BLaER1 treated with 17β-estradiol and CSF1 and Interleukin-3, amounts not matched to agents 10 nM and 100 nM (cell line): ENCODE results near the gene BRD8.
"Not testable (repeated sequence)": the region's sequence is repeated elsewhere in the genome, so short reads cannot be mapped to it uniquely, and the experiment has no call there.

Experiments used
- H3K27ac ChIP-seq, 11 experiments: shearing (Covaris generic); formaldehyde crosslinking; 2 replicates each; pipeline ENCODE4 v1.8.1; 2022
- H3K27me3 ChIP-seq, 11 experiments: shearing (Covaris generic); formaldehyde crosslinking; 2 replicates each; pipeline ENCODE4 v1.8.1; 2022
- H3K36me3 ChIP-seq, 11 experiments: shearing (Covaris generic); formaldehyde crosslinking; 2 replicates each; pipeline ENCODE4 v1.8.1; 2022
- H3K4me1 ChIP-seq, 10 experiments: shearing (Covaris generic); formaldehyde crosslinking; 2 replicates each; pipeline ENCODE4 v1.8.1; 2022
- H3K4me2 ChIP-seq, 11 experiments: shearing (Covaris generic); formaldehyde crosslinking; 2 replicates each; pipeline ENCODE4 v1.8.1; 2022
- H3K4me3 ChIP-seq, 10 experiments: shearing (Covaris generic); formaldehyde crosslinking; 2 replicates each; pipeline ENCODE4 v1.8.1; 2022
- H3K9ac ChIP-seq, 11 experiments: shearing (Covaris generic); formaldehyde crosslinking; 2 replicates each; pipeline ENCODE4 v1.8.1; 2022
- H3K9me3 ChIP-seq, 11 experiments: shearing (Covaris generic); formaldehyde crosslinking; replicated peaks in 1 of 11; 2 replicates each; pipeline ENCODE4 v1.8.1; 2022
- H4K20me1 ChIP-seq, 11 experiments: shearing (Covaris generic); formaldehyde crosslinking; 2 replicates each; pipeline ENCODE4 v1.8.1; 2022
- Cebpa-rat ChIP-seq, 11 experiments: shearing (Covaris generic); IDR thresholded peaks; 2 replicates each; pipeline ENCODE4 v1.8.1; 2022

Gene BRD8

GRCh38 chr5:138149530-138149929, 28.9 kb downstream of the BRD8 start:
- no peak overlapping the region for H3K9ac ChIP-seq
- no peak overlapping the region for H3K4me3 ChIP-seq
- H3K27me3 ChIP-seq: no peaks in the 10 kb centered on the region
- H3K36me3 ChIP-seq: no peaks in the 10 kb centered on the region
- H4K20me1 ChIP-seq: no peaks in the 10 kb centered on the region; a peak in 1 of 22 replicates
- H3K27ac ChIP-seq: no peak overlapping the region
- TF ChIP-seq Cebpa-rat (IDR thresholded peaks at IDR 0.05): no peak
- H3K4me2 ChIP-seq: no peak overlapping the region
- H3K9me3 ChIP-seq: no peaks in the 10 kb centered on the region
- peaks cover 0 to 10% (median 2%) of the 10 kb centered on the region in 10 experiments; a peak in 9 of 20 replicates for H3K4me1 ChIP-seq

GRCh38 chr5:138148811-138149210, 29.6 kb downstream of the BRD8 start:
- Histone ChIP-seq H3K4me3 (no peak overlapping the region), H3K9ac (no peak overlapping the region), H3K27ac (no peak overlapping the region), H3K9me3 (peaks cover 0 to 3% (median 2%) of the 10 kb centered on the region in 11 experiments; a peak in 11 of 22 replicates), H3K27me3 (no peaks in the 10 kb centered on the region), H3K4me2 (peak overlapping the region in 4 of 11 experiments; percentile 12 to 57 (median 48); a peak in 7 of 22 replicates), H4K20me1 (no peaks in the 10 kb centered on the region; a peak in 1 of 22 replicates), H3K4me1 (peaks cover 0 to 10% (median 5%) of the 10 kb centered on the region in 10 experiments; a peak in 11 of 20 replicates), H3K36me3 (peaks cover 0 to 2% (median 0%) of the 10 kb centered on the region in 11 experiments; a peak in 1 of 22 replicates)
- no peak for TF ChIP-seq Cebpa-rat (IDR thresholded peaks at IDR 0.05)

- H3K4me2 ChIP-seq: peak overlapping the region in 1 of 11 experiments; percentile 15; a peak in 1 of 22 replicates
Measured at GRCh38 chr5:138143578-138143977, 34.9 kb downstream of the BRD8 start.

GRCh38 chr5:138141734-138142133, 36.7 kb downstream of the BRD8 start:
- no peak for TF ChIP-seq Cebpa-rat (IDR thresholded peaks at IDR 0.05)
- H3K9ac ChIP-seq: no peak overlapping the region
- H3K4me3 ChIP-seq: no peak overlapping the region
- peaks cover 0 to 43% (median 0%) of the 10 kb centered on the region in 11 experiments; a peak in 5 of 22 replicates for H3K27me3 ChIP-seq
- peaks cover 0 to 7% (median 0%) of the 10 kb centered on the region in 11 experiments; a peak in 1 of 22 replicates for H3K36me3 ChIP-seq
- H3K4me2 ChIP-seq: no peak overlapping the region
- H3K27ac ChIP-seq: no peak overlapping the region
- H3K9me3 ChIP-seq: peaks cover 0 to 12% (median 10%) of the 10 kb centered on the region in 11 experiments; a peak in 12 of 22 replicates
- no peaks in the 10 kb centered on the region for H4K20me1 ChIP-seq
- peaks cover 9 to 19% (median 12%) of the 10 kb centered on the region in 10 experiments; a peak in 19 of 20 replicates for H3K4me1 ChIP-seq

More at GRCh38 chr5:138143578-138143977, 34.9 kb downstream of the BRD8 start:
- not testable (repeated sequence) for H3K4me3 ChIP-seq, H3K36me3 ChIP-seq, H3K9ac ChIP-seq, H4K20me1 ChIP-seq, H3K27ac ChIP-seq
- H3K4me1 ChIP-seq: peaks cover 10 to 17% (median 13%) of the 10 kb centered on the region in 10 experiments
- peaks cover 0 to 12% (median 10%) of the 10 kb centered on the region in 11 experiments; a peak in 12 of 22 replicates for H3K9me3 ChIP-seq
- peaks cover 0 to 32% (median 0%) of the 10 kb centered on the region in 11 experiments; a peak in 5 of 22 replicates for H3K27me3 ChIP-seq

GRCh38 chr5:138140268-138140667, 38.2 kb downstream of the BRD8 start:
- H3K27me3 ChIP-seq: peaks cover 0 to 43% (median 0%) of the 10 kb centered on the region in 11 experiments; a peak in 5 of 22 replicates
- H3K4me2 ChIP-seq: peak overlapping the region in 4 of 11 experiments; percentile 61 to 90 (median 79); a peak in 3 of 22 replicates
- no peak overlapping the region for H3K9ac ChIP-seq
- H3K4me1 ChIP-seq: peaks cover 9 to 19% (median 12%) of the 10 kb centered on the region in 10 experiments; a peak in 19 of 20 replicates
- H3K9me3 ChIP-seq: peaks cover 0 to 12% (median 10%) of the 10 kb centered on the region in 11 experiments; a peak in 12 of 22 replicates
- no peaks in the 10 kb centered on the region for H4K20me1 ChIP-seq
- H3K36me3 ChIP-seq: peaks cover 0 to 7% (median 0%) of the 10 kb centered on the region in 11 experiments; a peak in 1 of 22 replicates
- H3K4me3 ChIP-seq: no peak overlapping the region
- no peak overlapping the region for H3K27ac ChIP-seq
- no peak for TF ChIP-seq Cebpa-rat (IDR thresholded peaks at IDR 0.05)

GRCh38 chr5:138139781-138140090, 38.7 kb downstream of the BRD8 start:
- peak overlapping the region; percentile 61 to 90 (median 84) for H3K4me2 ChIP-seq
- TF ChIP-seq Cebpa-rat (IDR thresholded peaks at IDR 0.05): no peak

GRCh38 chr5:138138949-138139780, 39.3 kb downstream of the BRD8 start, which contains the start of gene NME5:
TSS of gene NME5 (minus strand) at chr5:138139428. CDS start at chr5:138138780, 648 bp downstream.
- no peak within 1 kb of the TSS for H3K27ac ChIP-seq
- peaks cover 0 to 12% (median 10%) of the 10 kb centered on the region in 11 experiments; a peak in 12 of 22 replicates for H3K9me3 ChIP-seq
- peaks cover 0 to 7% (median 0%) of the 10 kb centered on the region in 11 experiments; a peak in 1 of 22 replicates for H3K36me3 ChIP-seq
- peak within 1 kb of the TSS; percentile 28 to 61 (median 50); a peak in 19 of 20 replicates for H3K4me3 ChIP-seq
- TF ChIP-seq Cebpa-rat (IDR thresholded peaks at IDR 0.05): no peak
- H3K27me3 ChIP-seq: peaks cover 0 to 43% (median 0%) of the 10 kb centered on the region in 11 experiments; a peak in 5 of 22 replicates
- peak within 1 kb of the TSS in 2 of 11 experiments; percentile 20 to 57; a peak in 2 of 22 replicates for H3K9ac ChIP-seq
- H3K4me1 ChIP-seq: peaks cover 9 to 19% (median 12%) of the 10 kb centered on the region in 10 experiments; a peak in 19 of 20 replicates
- no peaks in the 10 kb centered on the region for H4K20me1 ChIP-seq
- peak within 1 kb of the TSS; percentile 61 to 90 (median 84) for H3K4me2 ChIP-seq

More at GRCh38 chr5:138139781-138140090, 38.7 kb downstream of the BRD8 start:
- Histone ChIP-seq H3K9me3 (peaks cover 0 to 12% (median 10%) of the 10 kb centered on the region in 11 experiments; a peak in 12 of 22 replicates), H3K36me3 (peaks cover 0 to 7% (median 0%) of the 10 kb centered on the region in 11 experiments; a peak in 1 of 22 replicates), H3K4me1 (peaks cover 9 to 19% (median 12%) of the 10 kb centered on the region in 10 experiments; a peak in 19 of 20 replicates), H4K20me1 (no peaks in the 10 kb centered on the region), H3K27ac (no peak overlapping the region), H3K9ac (no peak overlapping the region), H3K4me3 (peak overlapping the region in 2 of 10 experiments; percentile 50 to 61; a peak in 2 of 20 replicates), H3K27me3 (peaks cover 0 to 43% (median 0%) of the 10 kb centered on the region in 11 experiments; a peak in 5 of 22 replicates)

- no peak overlapping the region for H3K4me3 ChIP-seq
- 0 out of 22 replicates have a peak, but pooled peaks cover 0 to under 1% (median 0%) of the 10 kb centered on the region in 11 experiments for H3K27me3 ChIP-seq
- no peak for TF ChIP-seq Cebpa-rat (IDR thresholded peaks at IDR 0.05)
Measured at GRCh38 chr5:138132543-138132942, 45.9 kb downstream of the BRD8 start.

More at GRCh38 chr5:138132543-138132942, 45.9 kb downstream of the BRD8 start:
- Histone ChIP-seq H3K4me1 (peaks cover 0 to 11% (median 4%) of the 10 kb centered on the region in 10 experiments; a peak in 5 of 20 replicates), H3K9ac (no peak overlapping the region), H3K27ac (no peak overlapping the region), H3K9me3 (no peaks in the 10 kb centered on the region), H3K4me2 (no peak overlapping the region), H4K20me1 (no peaks in the 10 kb centered on the region), H3K36me3 (no peaks in the 10 kb centered on the region)
